IPS-18a (cell line): ENCODE measurements around the gene TAS1R1.

ENCODE experiments used
- H3K27ac ChIP-seq: one replicate; pipeline ENCODE4 v1.5.1; 2013; ENCODE audit warnings: low read length
- H3K27me3 ChIP-seq: one replicate; pipeline ENCODE4 v1.6.1; 2013; ENCODE audit warnings: mild to moderate bottlenecking, low read length; ENCODE audit not compliant: control insufficient read depth, insufficient read depth
- H3K36me3 ChIP-seq: one replicate; pipeline ENCODE4 v1.6.1; 2013; ENCODE audit warnings: low read depth, low read length; ENCODE audit not compliant: control insufficient read depth
- H3K4me1 ChIP-seq: one replicate; pipeline ENCODE4 v1.6.1; 2013; ENCODE audit warnings: low read depth, low read length; ENCODE audit not compliant: control insufficient read depth
- H3K4me3 ChIP-seq: one replicate; pipeline ENCODE4 v1.5.1; 2013; ENCODE audit warnings: low read length
- H3K9ac ChIP-seq: one replicate; pipeline ENCODE4 v1.6.1; 2013; ENCODE audit warnings: mild to moderate bottlenecking, low read length, moderate library complexity
- H3K9me3 ChIP-seq: one replicate; pipeline ENCODE4 v1.6.1; 2013; ENCODE audit warnings: low read depth, low read length; ENCODE audit not compliant: control insufficient read depth

The TAS1R1 gene

GRCh38 chr1:6622396-6623152 lies 67.5 kb downstream of the TAS1R1 start:
- H3K27me3 ChIP-seq = no peaks in the 10 kb centered on the region
- H3K9me3 ChIP-seq = no peaks in the 10 kb centered on the region
- H3K27ac ChIP-seq = no peak overlapping the region
- peaks cover 54% of the 10 kb centered on the region for H3K36me3 ChIP-seq
- no peak overlapping the region for H3K9ac ChIP-seq
- H3K4me3 ChIP-seq = no peak overlapping the region
- H3K4me1 ChIP-seq = peaks cover 3% of the 10 kb centered on the region

GRCh38 chr1:6623269-6623965 lies 68.3 kb downstream of the TAS1R1 start:
- Histone ChIP-seq H3K27ac (no peak overlapping the region), H3K9ac (no peak overlapping the region), H3K27me3 (no peaks in the 10 kb centered on the region), H3K4me1 (peaks cover 3% of the 10 kb centered on the region), H3K9me3 (no peaks in the 10 kb centered on the region), H3K36me3 (peaks cover 51% of the 10 kb centered on the region), H3K4me3 (no peak overlapping the region)

- Histone ChIP-seq H3K4me3 (peak within 1 kb of the TSS; percentile 74), H3K9ac (peak within 1 kb of the TSS; percentile 60), H3K9me3 (no peaks in the 10 kb centered on the region), H3K27me3 (no peaks in the 10 kb centered on the region), H3K4me1 (peaks cover 3% of the 10 kb centered on the region), H3K36me3 (peaks cover 45% of the 10 kb centered on the region), H3K27ac (no peak within 1 kb of the TSS)
These were observed 69.8 kb downstream of the TAS1R1 start, which contains the start of gene THAP3 for GRCh38 chr1:6624710-6625583. THAP3 (plus strand) TSS chr1:6624868; CDS start chr1:6625219, 351 bp downstream.

GRCh38 chr1:6625584-6626149 lies 70.6 kb downstream of the TAS1R1 start:
- Histone ChIP-seq H3K4me1 (peaks cover 3% of the 10 kb centered on the region), H3K27me3 (no peaks in the 10 kb centered on the region), H3K27ac (no peak overlapping the region), H3K36me3 (peaks cover 39% of the 10 kb centered on the region), H3K4me3 (peak overlapping the region; percentile 74), H3K9me3 (no peaks in the 10 kb centered on the region), H3K9ac (peak overlapping the region; percentile 60)

- Histone ChIP-seq H3K36me3 (peaks cover 27% of the 10 kb centered on the region), H3K4me1 (peaks cover 3% of the 10 kb centered on the region), H3K9me3 (no peaks in the 10 kb centered on the region), H3K27me3 (no peaks in the 10 kb centered on the region), H3K4me3 (no peak overlapping the region), H3K9ac (no peak overlapping the region), H3K27ac (no peak overlapping the region)
These were observed 71.9 kb downstream of the TAS1R1 start for GRCh38 chr1:6627031-6627430.

- H3K27ac ChIP-seq = no peak overlapping the region
- no peak overlapping the region for H3K9ac ChIP-seq
- no peak overlapping the region for H3K4me3 ChIP-seq
- H3K9me3 ChIP-seq = no peaks in the 10 kb centered on the region
- H3K4me1 ChIP-seq = peaks cover 3% of the 10 kb centered on the region
- H3K27me3 ChIP-seq = no peaks in the 10 kb centered on the region
- peaks cover 26% of the 10 kb centered on the region for H3K36me3 ChIP-seq
These were observed 72.9 kb downstream of the TAS1R1 start for GRCh38 chr1:6627841-6628545.

GRCh38 chr1:6628971-6629479 lies 73.9 kb downstream of the TAS1R1 start:
- H3K9ac ChIP-seq = no peak overlapping the region
- H3K36me3 ChIP-seq = peaks cover 22% of the 10 kb centered on the region
- H3K27ac ChIP-seq = no peak overlapping the region
- H3K9me3 ChIP-seq = no peaks in the 10 kb centered on the region
- H3K4me3 ChIP-seq = no peak overlapping the region
- H3K27me3 ChIP-seq = no peaks in the 10 kb centered on the region
- H3K4me1 ChIP-seq = peaks cover 3% of the 10 kb centered on the region
